ENCODE measurements around the gene TENT4A. TPM values are rescaled to one million over a fixed set of nuclear protein-coding genes. Genes with fewer than 3 reads are reported as not detected.

The TENT4A gene
- total RNA-seq, 1 experiment from 2014 or later = 25.6 TPM

DNA sequence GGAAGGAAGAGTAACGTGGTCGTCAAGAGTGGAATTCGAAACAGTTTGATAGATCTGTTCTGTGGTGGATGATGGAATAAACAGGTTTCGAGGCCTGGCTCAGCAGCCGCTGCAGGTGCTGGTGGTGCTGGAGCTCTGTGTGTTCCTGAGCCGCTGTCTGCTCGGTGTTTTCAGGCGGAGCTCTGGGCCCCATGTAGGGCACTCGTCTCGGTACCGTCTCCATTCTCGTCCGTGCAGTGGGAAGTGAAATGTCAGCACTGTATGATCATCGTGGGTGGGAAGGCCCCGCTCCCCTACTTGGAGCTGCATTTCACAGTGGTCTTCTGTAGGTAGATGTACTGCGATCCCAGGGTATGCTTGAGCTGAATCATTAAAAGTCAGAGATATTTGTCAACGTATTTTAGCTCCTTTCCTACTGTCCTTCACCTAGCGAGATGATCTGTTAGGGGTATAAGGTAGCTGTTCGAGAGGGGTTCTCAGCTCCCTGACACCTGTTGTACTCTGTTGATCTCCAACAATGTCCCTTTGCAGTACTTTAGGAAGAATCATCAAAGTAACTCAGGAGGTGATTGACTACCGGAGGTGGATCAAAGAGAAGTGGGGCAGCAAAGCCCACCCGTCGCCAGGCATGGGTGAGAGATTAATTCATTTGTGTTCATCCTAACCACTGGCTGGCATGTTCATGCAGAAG, 35.9 kb downstream of the TENT4A start:
- no peaks in the 10 kb centered on the region for H3K27me3 Mint-ChIP-seq (ENCODE audit: low read depth)
- Histone ChIP-seq H3T11ph (ENCODE audit: low read length) (no peak overlapping the region), H3K27ac (ENCODE audit: insufficient read length, low read depth, low read length) (no peak overlapping the region), H4K8ac (replicated peaks; ENCODE audit: insufficient read length, low read depth, low read length) (no peak overlapping the region), H2BK15ac (ENCODE audit: low read depth, low read length) (no peak overlapping the region), H3K14ac (ENCODE audit: insufficient read depth, low read length) (no peak overlapping the region; the same call in 1 of the 2 replicates), H3K79me1 (ENCODE audit: insufficient read depth, low read depth, low read length, poor library complexity, severe bottlenecking) (peaks cover 8% of the 10 kb centered on the region), H3K27me3 (ENCODE audit: insufficient read depth, low read length) (no peaks in the 10 kb centered on the region), H3K4me1 (ENCODE audit: insufficient read depth, low read length) (peaks cover 5% of the 10 kb centered on the region; the same call in 1 of the 2 replicates), H3K23me2 (ENCODE audit: insufficient read length, low read depth, low read length, poor library complexity, severe bottlenecking) (no peaks in the 10 kb centered on the region), H3K9me3 (ENCODE audit: control insufficient read depth, low read depth, low read length) (no peaks in the 10 kb centered on the region), H4K91ac (ENCODE audit: insufficient read length, low read depth, low read length) (no peak overlapping the region), H2BK20ac (ENCODE audit: low read depth, low read length, poor library complexity, severe bottlenecking) (no peak overlapping the region), H2BK5ac (ENCODE audit: insufficient read length, low read length) (no peak overlapping the region), H3K18ac (ENCODE audit: insufficient read length, low read depth, low read length) (no peak overlapping the region), H2AFZ (ENCODE audit: low read length) (no peak overlapping the region), H3K79me2 (ENCODE audit: insufficient read depth, low read length) (no peaks in the 10 kb centered on the region; the same call in 1 of the 2 replicates), H4K5ac (ENCODE audit: insufficient read length, low read depth, low read length) (no peak overlapping the region), H2AK5ac (ENCODE audit: insufficient read length, low read length) (no peak overlapping the region), H3K23ac (ENCODE audit: insufficient read length, low read depth, low read length) (no peak overlapping the region), H2BK120ac (ENCODE audit: low read depth, low read length, poor library complexity, severe bottlenecking) (no peak overlapping the region), H4K20me1 (ENCODE audit: control insufficient read depth, insufficient read depth, insufficient read length) (no peaks in the 10 kb centered on the region), H2BK12ac (ENCODE audit: insufficient read length, low read depth, low read length) (no peak overlapping the region), H3K4ac (ENCODE audit: low read depth, low read length) (no peak overlapping the region), H3K56ac (ENCODE audit: insufficient read length, low read depth, low read length) (no peak overlapping the region), H3K9ac (ENCODE audit: extremely low read depth, insufficient read length, low read length) (no peak overlapping the region), H3K4me2 (ENCODE audit: insufficient read depth, insufficient read length, low read length) (no peak overlapping the region)
- H3K4me3 Mint-ChIP-seq = no peak overlapping the region
- peaks cover 53 to 76% (median 74%) of the 10 kb centered on the region in 3 experiments for H3K36me3 Mint-ChIP-seq (ENCODE audit: insufficient read depth in 1 of 3, low read depth in 3 of 3)
- DNase-seq = no peak
- TF ChIP-seq, protein P1, sequence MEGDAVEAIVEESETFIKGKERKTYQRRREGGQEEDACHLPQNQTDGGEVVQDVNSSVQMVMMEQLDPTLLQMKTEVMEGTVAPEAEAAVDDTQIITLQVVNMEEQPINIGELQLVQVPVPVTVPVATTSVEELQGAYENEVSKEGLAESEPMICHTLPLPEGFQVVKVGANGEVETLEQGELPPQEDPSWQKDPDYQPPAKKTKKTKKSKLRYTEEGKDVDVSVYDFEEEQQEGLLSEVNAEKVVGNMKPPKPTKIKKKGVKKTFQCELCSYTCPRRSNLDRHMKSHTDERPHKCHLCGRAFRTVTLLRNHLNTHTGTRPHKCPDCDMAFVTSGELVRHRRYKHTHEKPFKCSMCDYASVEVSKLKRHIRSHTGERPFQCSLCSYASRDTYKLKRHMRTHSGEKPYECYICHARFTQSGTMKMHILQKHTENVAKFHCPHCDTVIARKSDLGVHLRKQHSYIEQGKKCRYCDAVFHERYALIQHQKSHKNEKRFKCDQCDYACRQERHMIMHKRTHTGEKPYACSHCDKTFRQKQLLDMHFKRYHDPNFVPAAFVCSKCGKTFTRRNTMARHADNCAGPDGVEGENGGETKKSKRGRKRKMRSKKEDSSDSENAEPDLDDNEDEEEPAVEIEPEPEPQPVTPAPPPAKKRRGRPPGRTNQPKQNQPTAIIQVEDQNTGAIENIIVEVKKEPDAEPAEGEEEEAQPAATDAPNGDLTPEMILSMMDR (conservative IDR thresholded peaks at IDR 0.05) = no peak
- peaks cover 14 to 15% of the 10 kb centered on the region in 2 experiments for H3K4me1 Mint-ChIP-seq
- H3K27ac Mint-ChIP-seq = no peak overlapping the region; a peak in 1 of 7 replicates
- no peaks in the 10 kb centered on the region for H3K9me3 Mint-ChIP-seq
- 100% methylated on average over 2 of the region's 22 CpGs for WGBS (ENCODE audit: extremely low coverage, insufficient read length, low lambda C conversion rate)
